EH (cell line): Measurements from ENCODE around the gene DNTT.
A peak's percentile ranks its signal among the peaks of the same experiment; 100 is the strongest.

Source experiments
- DNase-seq: peaks from one replicate; pipeline ENCODE4 v3.0.0-alpha.2; 2015; ENCODE audit warnings: low read depth

DNTT gene

DNA sequence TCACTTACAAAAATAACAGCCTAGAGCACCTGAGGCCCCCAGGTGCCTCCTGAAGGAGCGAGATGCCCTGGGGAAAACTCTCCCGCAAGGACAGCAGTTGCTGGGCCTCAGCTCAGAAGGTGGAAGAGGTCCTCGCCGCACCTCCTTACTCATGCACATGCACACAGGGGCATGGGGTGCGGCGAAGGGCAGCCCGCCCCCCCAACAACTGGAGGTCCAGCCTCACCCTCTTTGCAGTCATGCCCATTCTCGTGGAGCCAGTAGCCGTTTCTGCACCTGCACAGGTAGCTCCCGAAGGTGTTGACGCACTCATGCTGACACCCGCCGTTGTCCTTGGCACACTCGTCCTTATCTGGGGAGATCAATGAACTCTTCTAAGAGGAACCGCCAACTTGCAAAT is 74.5 kb downstream of the DNTT start:
- no peak for DNase-seq

DNA sequence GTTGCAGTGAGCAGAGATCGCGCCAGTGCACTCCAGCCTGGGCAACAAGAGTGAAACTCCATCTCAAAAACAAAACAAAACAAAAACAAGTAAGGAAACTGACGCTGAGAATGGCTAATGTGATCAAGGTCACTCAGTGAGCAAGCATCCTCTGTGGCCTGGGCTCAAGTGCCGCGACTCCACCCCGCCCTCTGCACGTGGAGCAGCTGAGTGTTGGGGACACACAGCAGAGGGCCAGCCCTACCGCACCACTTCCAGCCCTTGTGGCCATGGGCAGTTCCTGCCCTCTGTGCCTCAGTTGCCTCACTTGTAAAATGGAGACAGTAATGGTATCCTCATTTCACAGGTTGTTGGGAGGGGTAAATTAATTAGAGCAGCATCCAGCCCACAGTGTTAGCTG is 75.5 kb downstream of the DNTT start:
- no peak for DNase-seq

DNA sequence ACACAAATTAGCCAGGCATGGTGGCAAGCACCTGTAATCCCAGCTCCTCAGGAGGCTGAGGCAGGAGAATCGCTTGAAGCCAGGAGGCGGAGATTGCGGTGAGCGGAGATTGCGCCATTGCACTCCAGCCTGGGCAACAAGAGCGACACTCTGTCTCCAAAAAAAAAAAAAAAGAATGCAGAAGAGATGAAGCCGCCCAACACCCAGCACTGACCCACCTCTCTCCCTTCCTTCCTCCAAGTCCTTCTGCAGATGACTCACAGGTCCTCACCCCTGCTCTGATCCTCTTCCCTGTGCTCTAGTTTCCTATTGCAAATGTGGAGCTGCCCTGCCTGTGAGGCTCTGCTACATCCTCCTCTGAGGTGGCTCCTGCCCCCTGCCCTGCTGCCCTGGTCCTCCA is 76.6 kb downstream of the DNTT start:
- peak; percentile 21 for DNase-seq

DNA sequence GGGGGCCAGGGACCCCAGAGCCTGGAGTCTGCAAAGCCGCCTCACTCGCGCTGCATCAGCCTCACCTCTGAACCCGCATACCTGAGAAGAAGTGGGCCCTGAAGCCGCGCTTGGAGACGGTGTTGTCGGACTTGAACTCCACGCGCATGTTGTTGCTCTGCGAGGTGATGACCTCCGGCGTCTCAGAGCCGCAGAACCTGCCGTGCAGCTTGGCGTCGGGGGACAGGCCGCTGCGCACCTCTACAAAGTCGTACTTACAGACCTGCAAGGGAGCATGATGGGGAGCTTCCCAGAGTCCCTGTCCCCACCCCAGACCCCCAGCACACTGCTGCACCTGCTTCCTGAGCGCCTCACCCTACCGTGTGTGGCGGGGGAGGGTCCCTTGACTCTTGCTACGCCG is 80.3 kb downstream of the DNTT start:
- no peak for DNase-seq

DNA sequence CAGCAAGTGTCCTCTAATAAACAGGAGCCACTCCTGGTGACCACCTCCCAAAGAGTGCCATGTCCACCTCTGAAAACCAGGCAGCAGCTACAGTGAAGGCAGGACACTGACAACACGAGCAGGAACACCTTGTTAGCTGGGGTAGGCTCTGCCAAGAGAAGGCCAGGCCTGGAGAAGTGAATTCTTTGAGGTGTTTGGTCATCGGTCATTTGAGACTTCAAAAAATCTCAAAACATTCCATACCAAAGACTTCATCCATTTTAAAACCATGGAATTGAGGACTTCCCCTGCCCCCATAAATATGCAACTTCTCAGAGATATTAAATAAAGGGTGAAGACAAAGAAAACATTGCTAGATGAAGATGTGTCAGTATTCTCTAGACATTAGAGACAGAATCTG is 82.9 kb downstream of the DNTT start:
- peak; percentile 69 for DNase-seq

DNA sequence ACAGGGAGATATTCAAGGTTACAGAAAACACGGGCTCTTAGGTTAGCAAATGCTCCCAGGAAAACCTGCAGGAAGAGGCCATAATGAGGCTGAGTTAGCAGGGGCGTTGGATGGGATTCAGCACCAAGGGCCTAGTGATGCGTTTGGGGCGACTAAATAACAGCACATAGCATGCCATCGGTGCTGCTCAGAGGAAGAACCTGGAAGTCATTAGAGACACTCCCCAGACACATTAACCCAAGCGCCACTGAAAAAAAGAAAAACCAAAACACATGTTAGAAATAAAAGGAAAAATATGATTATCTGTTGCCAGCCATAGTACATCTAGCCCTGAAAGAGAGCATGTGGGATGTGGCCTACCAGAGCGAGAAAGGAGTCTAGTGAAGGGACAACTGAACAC is 83.4 kb downstream of the DNTT start:
- DNase-seq = peak; percentile 53
